Measurements from ENCODE around the gene SLC7A6. TPM values are rescaled to one million over a fixed set of nuclear protein-coding genes. Genes with fewer than 3 reads are reported as not detected.

Gene SLC7A6
- total RNA-seq, 6 experiments from 2014 or later = 46.1 to 56.6 (median 50.8) TPM

GRCh38 chr16:68251832-68252231 lies 12.5 kb upstream of the SLC7A6 start:
- TF ChIP-seq CTCF (IDR thresholded peaks at IDR 0.05) = no peak
- H3K9me3 Mint-ChIP-seq = no peaks in the 10 kb centered on the region
- no peaks in the 10 kb centered on the region for H3K27me3 Mint-ChIP-seq (ENCODE audit: insufficient read depth)
- peaks cover 10% of the 10 kb centered on the region for H3K4me1 Mint-ChIP-seq (ENCODE audit: low read depth)
- peaks cover 8% of the 10 kb centered on the region; the same call in 1 of the 2 replicates for H3K36me3 Mint-ChIP-seq (ENCODE audit: low read depth)
- no peak overlapping the region for H3K4me3 Mint-ChIP-seq
- DNase-seq = no peak
- H3K27ac Mint-ChIP-seq = no peak overlapping the region

GRCh38 chr16:68252383-68252782 lies 11.9 kb upstream of the SLC7A6 start:
- H3K27me3 Mint-ChIP-seq (ENCODE audit: insufficient read depth) = no peaks in the 10 kb centered on the region
- H3K9me3 Mint-ChIP-seq = no peaks in the 10 kb centered on the region
- H3K36me3 Mint-ChIP-seq (ENCODE audit: low read depth) = peaks cover 8% of the 10 kb centered on the region; the same call in 1 of the 2 replicates
- no peak for DNase-seq
- no peak for TF ChIP-seq CTCF (IDR thresholded peaks at IDR 0.05)
- no peak overlapping the region for H3K4me3 Mint-ChIP-seq
- H3K4me1 Mint-ChIP-seq (ENCODE audit: low read depth) = peaks cover 7% of the 10 kb centered on the region
- no peak overlapping the region for H3K27ac Mint-ChIP-seq

- DNase-seq = no peak
- Mint-ChIP-seq H3K9me3 (no peaks in the 10 kb centered on the region), H3K27ac (no peak overlapping the region), H3K36me3 (ENCODE audit: low read depth) (peaks cover 14% of the 10 kb centered on the region; the same call in 1 of the 2 replicates), H3K27me3 (ENCODE audit: insufficient read depth) (no peaks in the 10 kb centered on the region), H3K4me3 (no peak overlapping the region), H3K4me1 (ENCODE audit: low read depth) (peaks cover 16% of the 10 kb centered on the region)
- no peak for TF ChIP-seq CTCF (IDR thresholded peaks at IDR 0.05)
Observed at GRCh38 chr16:68253721-68254120, 10.6 kb upstream of the SLC7A6 start.

- peaks cover 6% of the 10 kb centered on the region; the same call in 1 of the 2 replicates for H3K36me3 Mint-ChIP-seq (ENCODE audit: low read depth)
- DNase-seq = no peak
- peaks cover 17% of the 10 kb centered on the region for H3K4me1 Mint-ChIP-seq (ENCODE audit: low read depth)
- no peaks in the 10 kb centered on the region for H3K27me3 Mint-ChIP-seq (ENCODE audit: insufficient read depth)
- no peak overlapping the region for H3K4me3 Mint-ChIP-seq
- H3K9me3 Mint-ChIP-seq = no peaks in the 10 kb centered on the region
- TF ChIP-seq CTCF (IDR thresholded peaks at IDR 0.05) = no peak
- H3K27ac Mint-ChIP-seq = no peak overlapping the region
Observed at GRCh38 chr16:68255712-68256111, 8.6 kb upstream of the SLC7A6 start.

- H3K4me3 Mint-ChIP-seq = no peak overlapping the region
- no peak for TF ChIP-seq CTCF (IDR thresholded peaks at IDR 0.05)
- peaks cover 1% of the 10 kb centered on the region; the same call in 1 of the 2 replicates for H3K27me3 Mint-ChIP-seq (ENCODE audit: insufficient read depth)
- peaks cover 17% of the 10 kb centered on the region for H3K4me1 Mint-ChIP-seq (ENCODE audit: low read depth)
- DNase-seq = no peak
- H3K9me3 Mint-ChIP-seq = no peaks in the 10 kb centered on the region
- H3K36me3 Mint-ChIP-seq (ENCODE audit: low read depth) = 0 out of 2 replicates have a peak, but pooled peaks cover 6% of the 10 kb centered on the region
- H3K27ac Mint-ChIP-seq = peak overlapping the region; percentile 86
Observed at GRCh38 chr16:68257251-68257905, 6.9 kb upstream of the SLC7A6 start.

Data from HFFc6 (cell line).